ENCODE data around the gene IL4I1. TPM values are rescaled to one million over a fixed set of nuclear protein-coding genes. Genes with fewer than 3 reads are reported as not detected.

IL4I1 gene
- total RNA-seq, 5 donors from 2014 or later (not counting 1 experiment from before 2014, with no cell fraction given): 2.0 to 12.4 (median 4.0) TPM

DNA sequence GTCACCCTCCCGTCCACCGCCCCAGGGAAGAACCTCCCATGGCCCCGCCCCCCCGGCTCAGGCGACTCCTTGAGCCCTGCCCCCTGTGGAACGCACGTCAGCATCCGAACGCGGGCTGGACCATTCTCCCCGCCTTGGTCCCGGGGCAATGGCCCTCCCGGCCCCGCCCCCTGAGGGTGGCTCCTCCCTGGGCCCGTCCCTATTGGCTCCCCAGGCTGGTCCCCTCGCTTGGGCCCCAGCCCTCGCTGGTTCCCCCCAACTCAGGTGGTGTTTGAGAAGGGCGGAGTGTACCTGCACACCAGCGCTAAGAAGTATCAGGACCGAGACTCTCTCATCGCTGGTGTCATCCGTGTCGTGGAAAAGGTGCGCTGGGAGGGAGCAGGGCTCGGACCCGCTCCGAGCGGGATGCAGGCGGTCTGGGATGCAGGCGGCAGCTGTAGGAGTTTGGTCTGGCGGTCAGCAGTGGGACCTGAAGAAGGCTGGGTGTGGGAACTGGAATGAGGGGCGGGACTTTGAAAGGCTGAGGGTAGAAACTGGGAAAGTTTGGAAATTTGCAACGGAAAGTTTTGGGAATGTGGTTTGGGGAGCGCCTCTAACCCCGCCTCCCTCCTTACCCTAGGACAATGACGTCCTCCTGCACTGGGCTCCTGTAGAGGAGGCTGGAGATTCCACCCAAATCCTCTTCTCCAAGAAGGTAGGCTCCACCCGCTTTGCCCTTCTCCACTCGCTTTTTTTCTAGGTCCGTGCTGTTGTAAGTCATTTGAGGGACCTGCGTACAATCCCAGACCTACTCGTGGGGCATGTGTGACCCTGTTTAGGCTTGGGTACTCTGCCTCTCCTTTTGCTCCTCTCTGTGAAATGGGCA, 18.6 kb downstream of the IL4I1 start:
- DNase-seq (peak in 34 of 35 experiments; percentile 92 to 99 (median 97)), ATAC-seq (replicated peaks in 1 of 4) (peak; percentile 61 to 67 (median 64))
- Histone ChIP-seq H3K4me1 (ENCODE audit: control insufficient read depth in 1 of 2, extremely low read depth in 1 of 2, insufficient read depth in 2 of 2, low read length in 2 of 2) (peaks cover 10 to 29% of the 10 kb centered on the region in 2 experiments), H3K27ac (ENCODE audit: low read length) (peak overlapping the region; percentile 99), H3K4me3 (ENCODE audit: control insufficient read depth in 1 of 2, extremely low read depth in 1 of 2, low read length in 1 of 2) (peak overlapping the region; percentile 68 to 75), H3K27me3 (replicated peaks in 1 of 2; ENCODE audit: control insufficient read depth in 2 of 2, extremely low read depth in 1 of 2, insufficient read depth in 2 of 2, low read length in 1 of 2) (no peaks in the 10 kb centered on the region), H3K9me3 (no peaks in the 10 kb centered on the region), H3K36me3 (ENCODE audit: control insufficient read depth in 2 of 2, extremely low read depth in 1 of 2, insufficient read depth in 1 of 2, low read length in 1 of 2) (peaks cover 17 to 38% of the 10 kb centered on the region in 2 donors)
- peaks cover 19% of the 10 kb centered on the region for H3K36me3 Mint-ChIP-seq
- H3K4me1 Mint-ChIP-seq: peaks cover 24 to 32% (median 28%) of the 10 kb centered on the region in 3 donors
- POLR2A ChIA-PET: interaction anchor here in 1 of 2 donors (1.1 kb wide), 1 partner anchor 10 kb away, joined by 6 read pairs; the partner anchor contains the start of gene PNKP
- CTCF ChIA-PET: no interaction called here
- no peaks in the 10 kb centered on the region for H3K27me3 Mint-ChIP-seq
- no peak overlapping the region for H3K27ac Mint-ChIP-seq
- no peaks in the 10 kb centered on the region for H3K9me3 Mint-ChIP-seq
- WGBS (ENCODE audit: insufficient coverage): 9% methylated on average over 30 of the region's 41 CpGs
- H3K4me3 Mint-ChIP-seq: no peak overlapping the region

DNA sequence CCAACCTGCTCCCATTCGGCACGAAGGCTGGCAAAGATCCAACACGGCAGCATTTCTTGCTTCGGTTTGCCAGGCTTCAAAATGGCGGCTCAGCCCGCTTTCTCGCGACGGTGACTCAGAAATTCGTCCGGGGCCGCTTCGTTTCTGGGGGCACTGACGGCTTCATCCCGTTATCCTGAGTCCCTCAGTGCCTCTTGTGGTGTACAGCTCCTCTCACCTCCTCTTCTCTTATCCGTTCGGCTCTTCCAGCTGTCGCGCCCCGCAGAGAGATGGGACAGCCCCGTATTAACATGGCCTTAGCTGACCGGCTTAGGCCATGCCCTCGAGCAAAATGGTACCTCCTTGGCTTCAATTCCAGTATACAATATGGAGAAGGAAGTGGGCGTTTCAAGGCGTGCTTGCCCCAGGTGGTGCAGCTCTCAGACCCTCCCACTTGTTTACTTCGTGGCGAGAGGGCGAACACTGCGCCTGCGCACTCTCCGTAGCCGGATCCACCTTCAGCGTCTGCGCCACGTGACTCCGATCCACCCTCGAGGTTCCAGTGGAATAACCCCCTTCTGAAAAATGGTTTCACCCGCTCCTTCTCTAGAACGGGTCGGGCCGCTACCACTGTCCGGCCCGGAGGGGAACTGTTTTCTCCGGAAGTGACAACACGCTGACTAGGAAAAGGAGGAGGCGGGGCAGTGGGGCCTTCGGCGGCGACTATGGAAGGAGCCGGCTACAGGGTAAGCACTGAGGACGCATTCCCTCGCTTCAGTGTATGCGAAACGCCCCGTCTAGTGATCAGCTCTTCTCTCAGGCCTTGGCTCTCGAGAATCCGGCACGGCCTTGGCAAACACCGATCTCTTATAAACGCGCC, 19.4 kb downstream of the IL4I1 start, which contains the start of the genes AKT1S1 and TBC1D17:
TSS of gene AKT1S1 (minus strand) at position 336 of the 859 bp plus-strand sequence. CDS start 4,060 bp downstream, outside the sequence.
TSS of gene TBC1D17 (plus strand) at position 683 of the 859 bp plus-strand sequence. CDS start at position 705, 22 bp downstream.
- under 1% methylated on average over 47 of the region's 61 CpGs for WGBS (ENCODE audit: insufficient coverage)
- Mint-ChIP-seq H3K27ac (no peak within 1 kb of the TSS), H3K27me3 (no peaks in the 10 kb centered on the region), H3K4me3 (no peak within 1 kb of the TSS), H3K9me3 (no peaks in the 10 kb centered on the region), H3K36me3 (peaks cover 17% of the 10 kb centered on the region), H3K4me1 (peaks cover 24 to 32% (median 30%) of the 10 kb centered on the region in 3 donors)
- ATAC-seq (replicated peaks in 1 of 4) (peak; percentile 64 to 67 (median 66)), DNase-seq (peak; percentile 94 to 100 (median 98))
- H3K36me3 ChIP-seq (ENCODE audit: control insufficient read depth in 2 of 2, extremely low read depth in 1 of 2, insufficient read depth in 1 of 2, low read length in 1 of 2): peaks cover 12 to 29% of the 10 kb centered on the region in 2 donors
- H3K9me3 ChIP-seq: no peaks in the 10 kb centered on the region
- H3K27ac ChIP-seq (ENCODE audit: low read length): peak within 1 kb of the TSS; percentile 99
- H3K4me3 ChIP-seq (ENCODE audit: control insufficient read depth in 1 of 2, extremely low read depth in 1 of 2, low read length in 1 of 2): peak within 1 kb of the TSS; percentile 75 to 97
- peaks cover 10 to 29% of the 10 kb centered on the region in 2 experiments for H3K4me1 ChIP-seq (ENCODE audit: control insufficient read depth in 1 of 2, extremely low read depth in 1 of 2, insufficient read depth in 2 of 2, low read length in 2 of 2)
- H3K27me3 ChIP-seq (replicated peaks in 1 of 2; ENCODE audit: control insufficient read depth in 2 of 2, extremely low read depth in 1 of 2, insufficient read depth in 2 of 2, low read length in 1 of 2): no peaks in the 10 kb centered on the region
- POLR2A ChIA-PET: interaction anchor here in 1 of 2 donors (1.1 kb wide), 1 partner anchor 9 kb away, joined by 6 read pairs; the partner anchor contains the start of gene PNKP
- CTCF ChIA-PET: no interaction called here

DNA sequence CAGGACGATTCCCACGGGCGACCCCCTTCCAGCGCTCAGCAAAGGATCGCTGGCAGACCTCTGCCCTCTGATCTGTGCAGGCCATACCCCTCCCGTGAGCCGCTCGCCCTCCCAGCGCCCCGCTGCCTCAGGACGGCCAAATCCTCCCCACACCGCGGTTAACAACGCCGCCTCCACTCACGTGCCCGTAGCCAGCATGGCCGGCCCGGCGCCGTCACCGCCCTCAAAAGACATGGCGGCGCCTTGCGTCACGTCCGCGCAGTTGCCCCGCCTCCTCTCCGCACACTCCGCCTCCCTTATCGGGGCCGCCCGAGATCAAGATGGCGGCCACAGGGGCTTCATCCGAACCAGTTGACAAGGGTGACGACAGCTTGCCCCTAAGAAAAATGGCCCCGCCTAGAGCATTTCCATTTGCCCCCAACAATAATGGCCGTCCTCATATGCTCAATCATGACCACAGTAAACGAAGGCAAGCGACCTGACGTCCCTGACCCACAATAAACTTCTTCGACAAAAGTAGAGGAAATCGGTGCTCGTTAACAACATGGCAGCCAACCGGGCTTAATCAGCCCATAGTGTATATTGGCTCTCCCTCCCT, 20.2 kb downstream of the IL4I1 start:
- Mint-ChIP-seq H3K27ac (no peak overlapping the region), H3K36me3 (peaks cover 12% of the 10 kb centered on the region), H3K9me3 (no peaks in the 10 kb centered on the region), H3K27me3 (no peaks in the 10 kb centered on the region), H3K4me1 (peaks cover 24 to 36% (median 34%) of the 10 kb centered on the region in 3 donors), H3K4me3 (no peak overlapping the region)
- Histone ChIP-seq H3K36me3 (ENCODE audit: control insufficient read depth in 2 of 2, extremely low read depth in 1 of 2, insufficient read depth in 1 of 2, low read length in 1 of 2) (peaks cover 7 to 22% of the 10 kb centered on the region in 2 donors), H3K27ac (ENCODE audit: low read length) (peak overlapping the region; percentile 99), H3K4me3 (ENCODE audit: control insufficient read depth in 1 of 2, extremely low read depth in 1 of 2, low read length in 1 of 2) (peak overlapping the region; percentile 75 to 97), H3K9me3 (no peaks in the 10 kb centered on the region), H3K27me3 (replicated peaks in 1 of 2; ENCODE audit: control insufficient read depth in 2 of 2, extremely low read depth in 1 of 2, insufficient read depth in 2 of 2, low read length in 1 of 2) (no peaks in the 10 kb centered on the region), H3K4me1 (ENCODE audit: control insufficient read depth in 1 of 2, extremely low read depth in 1 of 2, insufficient read depth in 2 of 2, low read length in 2 of 2) (peaks cover 10 to 29% of the 10 kb centered on the region in 2 experiments)
- WGBS (ENCODE audit: insufficient coverage): under 1% methylated on average over 46 of the region's 46 CpGs
- ChIA-PET CTCF (interaction anchor here in 1 of 2 donors (0.9 kb wide), 1 partner anchor 9 kb away, joined by 5 read pairs; the partner anchor contains the start of gene PNKP), POLR2A (interaction anchor here in 1 of 2 donors (1.1 kb wide), 1 partner anchor 8 kb away, joined by 6 read pairs; the partner anchor contains the start of gene PNKP)
- ATAC-seq (replicated peaks in 1 of 4) (peak; percentile 62 to 67 (median 65)), DNase-seq (peak; percentile 93 to 99 (median 97))

GRCh38 chr19:49875857-49876421, 20.7 kb downstream of the IL4I1 start:
- ATAC-seq (replicated peaks in 1 of 4): peak in 1 of 4 experiments; percentile 6
- CTCF ChIA-PET: interaction anchor here (0.5 to 0.9 kb wide), 2 partner anchors 8 to 593 kb away, joined by 3 to 5 read pairs; partner anchors contain the start of gene PNKP (in 1 of the 2)
- peak overlapping the region; percentile 99 for H3K27ac ChIP-seq (ENCODE audit: low read length)
- H3K27me3 ChIP-seq (replicated peaks in 1 of 2; ENCODE audit: control insufficient read depth in 2 of 2, extremely low read depth in 1 of 2, insufficient read depth in 2 of 2, low read length in 1 of 2): no peaks in the 10 kb centered on the region
- H3K36me3 ChIP-seq (ENCODE audit: control insufficient read depth in 2 of 2, extremely low read depth in 1 of 2, insufficient read depth in 1 of 2, low read length in 1 of 2): peaks cover 1 to 19% of the 10 kb centered on the region in 2 donors
- no peaks in the 10 kb centered on the region for H3K9me3 ChIP-seq
- Mint-ChIP-seq H3K4me1 (peaks cover 24 to 36% (median 34%) of the 10 kb centered on the region in 3 donors), H3K36me3 (peaks cover 9% of the 10 kb centered on the region), H3K9me3 (no peaks in the 10 kb centered on the region), H3K27me3 (no peaks in the 10 kb centered on the region), H3K4me3 (no peak overlapping the region), H3K27ac (no peak overlapping the region)
- peak overlapping the region; percentile 75 to 97 for H3K4me3 ChIP-seq (ENCODE audit: control insufficient read depth in 1 of 2, extremely low read depth in 1 of 2, low read length in 1 of 2)
- peak in 29 of 35 experiments; percentile 13 to 69 (median 42) for DNase-seq
- under 1% methylated on average over 23 of the region's 28 CpGs for WGBS (ENCODE audit: insufficient coverage)
- POLR2A ChIA-PET: no interaction called here
- H3K4me1 ChIP-seq (ENCODE audit: control insufficient read depth in 1 of 2, extremely low read depth in 1 of 2, insufficient read depth in 2 of 2, low read length in 2 of 2): peaks cover 10 to 30% of the 10 kb centered on the region in 2 experiments

DNA sequence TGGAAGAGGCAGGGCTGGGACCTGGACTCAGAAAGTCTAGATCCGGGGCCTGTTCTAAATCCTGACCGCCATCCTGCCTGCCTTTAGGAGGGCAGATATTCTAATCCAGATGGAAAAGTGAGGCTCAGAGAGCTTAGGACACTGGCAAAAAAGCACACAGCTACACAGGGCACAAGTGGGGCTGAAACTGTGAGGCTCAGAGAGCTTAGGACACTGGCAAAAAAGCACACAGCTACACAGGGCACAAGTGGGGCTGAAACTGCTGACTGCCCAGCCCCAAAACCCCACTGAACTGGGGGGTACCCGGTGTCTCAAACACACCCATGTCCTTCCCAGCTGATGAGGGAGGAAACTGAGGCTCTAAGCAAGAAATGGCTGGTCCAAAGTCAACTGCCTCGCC, 21.5 kb downstream of the IL4I1 start:
- H3K4me3 ChIP-seq (ENCODE audit: control insufficient read depth in 1 of 2, extremely low read depth in 1 of 2, low read length in 1 of 2): no peak overlapping the region
- H3K9me3 Mint-ChIP-seq: no peaks in the 10 kb centered on the region
- H3K4me3 Mint-ChIP-seq: no peak overlapping the region
- H3K36me3 Mint-ChIP-seq: peaks cover 9% of the 10 kb centered on the region
- ATAC-seq (replicated peaks in 1 of 4): no peak
- peaks cover 32 to 42% (median 39%) of the 10 kb centered on the region in 3 donors for H3K4me1 Mint-ChIP-seq
- 83% methylated on average over 1 of the region's 4 CpGs for WGBS (ENCODE audit: insufficient coverage)
- ChIA-PET CTCF (interaction anchor here (0.5 to 0.7 kb wide), 2 partner anchors 27 to 593 kb away, joined by 3 read pairs; no protein-coding TSS in a partner anchor), POLR2A (no interaction called here)
- no peak overlapping the region for H3K27ac ChIP-seq (ENCODE audit: low read length)
- H3K9me3 ChIP-seq: no peaks in the 10 kb centered on the region
- H3K36me3 ChIP-seq (ENCODE audit: control insufficient read depth in 2 of 2, extremely low read depth in 1 of 2, insufficient read depth in 1 of 2, low read length in 1 of 2): peaks cover 0 to 11% of the 10 kb centered on the region in 2 donors
- H3K27me3 Mint-ChIP-seq: no peaks in the 10 kb centered on the region
- peaks cover 10 to 35% of the 10 kb centered on the region in 2 experiments for H3K4me1 ChIP-seq (ENCODE audit: control insufficient read depth in 1 of 2, extremely low read depth in 1 of 2, insufficient read depth in 2 of 2, low read length in 2 of 2)
- H3K27me3 ChIP-seq (replicated peaks in 1 of 2; ENCODE audit: control insufficient read depth in 2 of 2, extremely low read depth in 1 of 2, insufficient read depth in 2 of 2, low read length in 1 of 2): no peaks in the 10 kb centered on the region
- no peak for DNase-seq
- peak overlapping the region in 1 of 2 donors; percentile 39 for H3K27ac Mint-ChIP-seq

Measured in T-cell (primary cell).